ENCODE data around the gene CLASRP.

CLASRP gene

DNA sequence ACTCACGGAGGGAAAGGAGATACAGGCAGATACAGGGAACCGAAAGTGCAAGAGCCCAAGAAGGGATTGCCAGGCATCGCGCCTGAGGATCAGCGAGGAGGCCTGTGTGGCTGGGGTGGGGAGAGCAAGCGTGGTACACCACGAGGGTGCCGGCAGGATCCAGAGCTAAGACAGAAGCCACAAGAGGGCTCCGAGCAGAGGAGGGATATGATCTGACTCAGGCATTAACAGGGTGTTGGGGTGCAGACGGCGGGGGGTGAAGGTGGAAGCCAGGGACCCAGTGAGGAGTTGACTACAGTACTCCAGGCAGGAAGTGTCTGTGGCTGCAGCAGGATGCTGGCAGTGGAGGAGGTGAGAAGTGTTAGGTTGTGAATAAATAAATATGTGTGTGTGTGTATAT, 48.7 kb downstream of the CLASRP start:
- DNase-seq (ENCODE audit: low read depth): no peak

DNA sequence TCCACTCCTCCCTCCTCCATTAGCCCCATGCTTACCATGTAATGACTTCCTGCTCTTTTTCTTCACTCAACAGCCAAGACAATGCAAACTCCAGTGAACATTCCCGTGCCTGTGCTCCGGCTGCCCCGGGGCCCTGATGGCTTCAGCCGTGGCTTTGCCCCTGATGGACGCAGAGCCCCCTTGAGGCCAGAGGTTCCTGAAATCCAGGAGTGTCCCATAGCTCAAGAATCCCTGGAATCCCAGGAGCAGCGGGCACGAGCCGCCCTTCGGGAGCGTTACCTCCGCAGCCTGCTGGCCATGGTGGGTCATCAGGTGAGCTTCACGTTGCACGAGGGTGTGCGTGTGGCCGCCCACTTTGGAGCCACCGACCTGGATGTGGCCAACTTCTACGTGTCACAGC, 51.2 kb downstream of the CLASRP start:
- DNase-seq (ENCODE audit: low read depth): no peak

DNA sequence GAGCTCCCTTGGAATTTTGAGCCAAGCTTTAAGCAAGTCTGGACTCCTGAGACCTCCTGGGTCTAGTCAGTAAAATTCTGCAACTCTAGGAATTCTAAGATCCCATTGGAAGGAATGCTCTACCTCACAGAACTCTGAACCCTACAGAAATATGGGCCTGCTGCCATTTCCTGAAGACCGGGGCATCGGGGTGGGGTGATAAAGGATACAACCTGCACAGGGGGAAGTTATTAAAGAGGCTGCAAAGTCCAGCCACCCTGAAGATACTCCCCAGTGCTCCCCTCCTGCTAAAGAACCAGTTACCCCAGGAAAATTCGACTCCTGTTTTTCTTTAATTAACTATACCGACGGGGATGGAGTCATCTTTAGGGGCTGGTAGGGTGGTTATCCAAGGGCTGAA, 51.8 kb downstream of the CLASRP start:
- DNase-seq (ENCODE audit: low read depth): no peak

DNA sequence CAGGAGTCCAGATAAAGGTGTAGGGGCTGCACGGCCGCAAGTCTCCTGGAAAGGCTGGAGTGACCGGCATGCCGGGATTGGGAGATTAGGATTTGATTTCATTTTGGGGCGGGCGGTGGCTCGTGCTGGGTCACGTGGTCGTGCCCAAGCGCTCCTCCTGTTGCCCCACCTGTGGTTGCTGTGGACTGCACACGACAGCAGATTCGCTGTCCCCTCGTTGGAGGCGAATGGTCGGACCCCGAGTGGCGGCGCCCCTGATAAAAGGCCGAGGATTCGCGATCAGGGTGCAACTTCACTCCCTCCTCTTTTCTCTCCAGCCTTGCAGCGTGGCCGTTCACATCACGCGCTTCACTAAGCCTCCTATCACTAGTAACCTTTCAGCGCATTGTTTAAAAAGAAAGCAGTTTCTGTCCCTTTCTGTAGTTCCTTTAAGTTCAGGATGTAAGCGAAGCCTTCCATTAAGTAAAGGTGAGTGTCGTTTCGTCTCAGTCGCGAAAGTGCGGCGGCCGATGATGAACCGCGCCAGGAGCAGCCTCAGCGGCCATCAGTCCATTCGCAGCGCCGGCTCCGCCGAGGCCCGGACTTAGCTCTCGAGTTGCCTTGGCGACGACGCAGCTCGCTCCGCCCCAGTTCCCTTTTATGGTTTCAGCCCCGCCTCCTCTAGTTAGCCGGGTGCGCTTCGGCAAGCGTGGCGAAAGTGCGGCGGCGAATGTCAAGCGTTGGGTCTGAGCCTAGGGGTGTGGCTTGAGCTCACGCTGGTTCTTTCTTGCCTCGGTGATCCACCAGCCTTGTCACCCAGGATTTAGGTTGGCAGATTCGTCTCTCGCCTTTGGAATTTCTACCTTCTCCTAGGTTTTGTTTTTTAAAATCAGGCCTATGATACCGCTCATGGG, 52.4 kb downstream of the CLASRP start:
- peak; percentile 96 for DNase-seq (ENCODE audit: low read depth)

DNA sequence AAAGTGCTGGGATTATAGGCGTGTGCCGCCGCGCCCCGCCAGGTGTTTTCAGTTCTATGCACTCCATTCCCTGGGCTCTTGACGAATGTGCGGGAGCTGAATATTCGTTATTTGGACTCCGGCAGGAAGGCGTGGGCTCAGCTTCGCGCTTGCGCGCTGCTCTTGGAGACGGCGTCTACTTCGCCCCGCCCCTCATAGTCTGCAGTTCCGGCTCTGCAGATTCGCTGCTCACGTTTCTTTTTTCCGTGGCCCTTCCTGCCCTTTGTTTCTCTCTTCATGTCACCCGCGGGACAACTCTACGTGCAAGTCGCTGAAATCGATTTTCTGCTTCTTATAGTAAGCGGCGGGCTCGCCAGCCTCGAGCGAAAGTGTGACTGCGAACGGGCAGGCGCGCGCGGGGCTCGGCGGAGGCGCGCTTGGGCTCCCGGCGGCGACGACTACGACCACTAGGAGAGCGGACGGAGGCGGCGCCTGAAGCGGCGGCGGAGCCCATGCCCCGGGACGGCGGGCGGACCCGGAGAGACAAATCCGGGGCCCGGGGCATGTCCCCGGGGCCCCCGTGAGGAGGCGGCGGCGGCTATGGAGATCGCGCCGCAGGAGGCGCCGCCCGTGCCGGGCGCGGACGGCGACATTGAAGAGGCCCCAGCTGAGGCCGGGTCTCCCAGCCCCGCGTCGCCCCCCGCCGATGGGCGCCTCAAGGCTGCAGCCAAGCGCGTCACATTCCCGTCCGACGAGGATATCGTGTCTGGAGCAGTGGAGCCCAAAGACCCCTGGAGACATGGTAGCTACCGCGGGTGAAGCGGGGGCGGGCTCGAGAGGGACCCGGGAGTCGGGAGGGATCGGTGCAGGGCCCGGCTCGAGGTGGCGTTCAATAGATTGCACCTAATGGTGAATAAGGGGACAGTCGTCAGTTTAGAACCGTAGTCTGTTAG, 54.2 kb downstream of the CLASRP start, which contains the start of gene PPP1R37:
Gene PPP1R37, plus strand, starts transcription at position 433 of the 932 bp plus-strand sequence. Its CDS starts 147 bp downstream, at position 580.
- peak; percentile 75 for DNase-seq (ENCODE audit: low read depth)

DNA sequence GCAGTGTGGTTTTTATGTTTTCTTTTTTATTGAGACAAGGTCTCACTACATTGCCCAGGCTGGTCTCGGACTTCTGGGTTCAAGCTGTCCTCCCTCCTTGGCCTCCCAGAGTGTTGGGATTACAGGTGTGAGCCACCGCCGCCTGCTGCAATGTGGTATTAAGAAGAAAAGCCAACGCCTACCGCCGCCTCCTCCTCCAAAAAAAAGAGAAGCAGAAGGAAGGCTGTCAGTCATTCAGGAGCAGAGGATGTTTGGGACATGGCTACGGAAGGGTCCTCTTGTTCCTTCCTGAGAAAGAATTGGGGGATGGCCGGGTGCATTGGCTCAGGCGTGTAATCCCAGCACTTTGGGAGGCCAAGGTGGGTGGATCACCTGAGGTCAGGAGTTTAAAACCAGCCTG, 55.3 kb downstream of the CLASRP start:
- DNase-seq (ENCODE audit: low read depth): no peak

DNA sequence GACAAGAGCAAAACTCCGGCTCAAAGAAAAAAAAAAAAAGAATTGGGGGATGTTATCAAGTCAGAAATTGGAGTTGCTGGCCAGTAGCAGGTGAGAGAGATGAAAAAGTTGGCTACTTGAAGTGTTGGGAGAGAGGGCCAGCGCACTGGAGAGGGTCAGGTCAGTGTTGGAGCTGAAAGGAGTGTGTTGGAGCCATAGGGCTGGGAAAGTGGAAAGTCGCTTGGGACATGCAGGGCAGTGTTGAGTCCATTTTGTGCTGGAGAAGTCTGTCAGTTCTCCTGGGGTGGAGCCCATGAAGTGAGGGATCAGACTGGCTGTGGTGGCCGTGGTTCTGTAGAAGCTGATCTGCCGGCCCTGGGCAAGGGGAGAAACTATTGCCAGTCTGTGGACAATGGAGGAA, 55.9 kb downstream of the CLASRP start:
- DNase-seq (ENCODE audit: low read depth): no peak

DNA sequence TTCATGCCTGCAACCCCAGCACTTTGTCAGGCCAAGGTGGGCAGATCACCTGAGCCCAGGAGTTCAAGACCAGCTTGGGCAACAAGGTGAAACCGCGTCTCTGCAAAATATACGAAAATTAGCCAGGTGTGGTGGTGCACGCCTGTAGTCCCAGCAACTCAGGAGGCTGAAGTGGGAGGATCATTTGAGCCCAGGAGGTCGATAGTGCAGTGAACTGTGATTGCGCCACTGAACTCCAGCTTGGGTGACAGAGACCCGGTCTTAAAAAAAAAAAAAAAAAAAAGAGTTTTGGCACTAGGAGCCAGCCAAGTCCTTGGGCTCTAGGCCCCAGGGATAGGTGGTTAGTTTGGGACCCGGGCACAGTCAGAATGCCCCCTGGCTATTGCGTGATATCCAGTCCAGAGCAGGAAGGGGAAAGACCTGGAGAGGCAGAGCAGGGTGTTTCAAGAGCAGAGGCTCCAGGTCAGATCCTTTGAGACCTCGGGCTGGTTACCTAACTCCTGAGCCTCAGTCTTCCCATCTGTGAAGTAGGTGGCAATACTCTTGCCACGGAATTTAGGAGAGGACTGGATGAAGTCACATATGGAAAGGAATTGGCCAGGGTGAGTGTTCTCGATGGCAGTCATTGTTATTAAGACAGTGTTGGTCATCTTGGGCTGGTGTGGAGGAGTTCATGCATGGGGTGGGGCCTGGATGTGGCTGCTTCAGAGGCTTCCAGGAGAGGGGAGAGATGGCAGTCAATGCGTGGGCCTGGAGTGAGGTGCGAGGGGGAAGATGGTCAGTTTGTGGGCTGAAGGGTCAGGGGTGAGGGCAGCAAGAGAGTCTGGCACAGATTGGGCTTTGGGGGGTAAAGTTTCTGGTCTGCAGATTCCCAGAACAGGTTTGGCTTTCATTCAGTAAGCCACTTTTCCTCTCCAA, 56.9 kb downstream of the CLASRP start:
- DNase-seq (ENCODE audit: low read depth): no peak

DNA sequence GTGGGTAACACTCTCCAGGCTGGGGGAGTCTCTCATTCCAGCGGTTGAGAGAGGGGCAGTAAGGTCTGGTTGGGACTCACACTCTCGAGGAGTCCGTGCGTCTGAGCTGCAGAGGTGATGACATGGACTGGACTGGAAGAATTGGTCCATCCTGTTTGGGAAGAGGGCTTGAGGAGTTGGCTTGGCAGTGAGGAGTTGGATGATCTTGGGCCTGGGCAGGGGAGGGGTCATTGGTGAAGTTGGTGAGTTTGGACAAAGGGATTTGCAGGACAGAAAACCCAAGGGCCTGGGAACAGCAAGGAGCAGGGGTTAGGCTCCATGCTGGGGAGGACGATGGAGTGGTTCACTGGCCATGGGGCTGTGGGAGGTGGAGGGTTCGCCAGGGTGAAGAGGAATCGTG, 57.9 kb downstream of the CLASRP start:
- no peak for DNase-seq (ENCODE audit: low read depth)

DNA sequence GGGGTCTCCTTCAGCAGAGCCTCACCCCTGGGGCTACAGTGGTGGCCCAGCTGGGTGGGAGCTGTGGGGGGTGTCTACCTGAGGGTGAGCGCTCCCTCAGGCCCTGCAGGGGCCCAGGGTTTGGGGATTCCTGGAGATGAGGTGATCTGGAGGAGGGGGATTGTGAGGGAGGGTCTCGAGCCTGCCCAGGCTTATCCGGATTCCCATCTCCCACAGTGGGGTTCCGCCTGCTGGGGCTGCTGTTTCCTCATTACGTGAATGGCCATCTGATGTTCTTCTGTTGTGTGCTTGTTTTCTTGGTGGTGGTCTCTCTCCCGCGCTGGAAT, 58.6 kb downstream of the CLASRP start:
- no peak for DNase-seq (ENCODE audit: low read depth)

DNA sequence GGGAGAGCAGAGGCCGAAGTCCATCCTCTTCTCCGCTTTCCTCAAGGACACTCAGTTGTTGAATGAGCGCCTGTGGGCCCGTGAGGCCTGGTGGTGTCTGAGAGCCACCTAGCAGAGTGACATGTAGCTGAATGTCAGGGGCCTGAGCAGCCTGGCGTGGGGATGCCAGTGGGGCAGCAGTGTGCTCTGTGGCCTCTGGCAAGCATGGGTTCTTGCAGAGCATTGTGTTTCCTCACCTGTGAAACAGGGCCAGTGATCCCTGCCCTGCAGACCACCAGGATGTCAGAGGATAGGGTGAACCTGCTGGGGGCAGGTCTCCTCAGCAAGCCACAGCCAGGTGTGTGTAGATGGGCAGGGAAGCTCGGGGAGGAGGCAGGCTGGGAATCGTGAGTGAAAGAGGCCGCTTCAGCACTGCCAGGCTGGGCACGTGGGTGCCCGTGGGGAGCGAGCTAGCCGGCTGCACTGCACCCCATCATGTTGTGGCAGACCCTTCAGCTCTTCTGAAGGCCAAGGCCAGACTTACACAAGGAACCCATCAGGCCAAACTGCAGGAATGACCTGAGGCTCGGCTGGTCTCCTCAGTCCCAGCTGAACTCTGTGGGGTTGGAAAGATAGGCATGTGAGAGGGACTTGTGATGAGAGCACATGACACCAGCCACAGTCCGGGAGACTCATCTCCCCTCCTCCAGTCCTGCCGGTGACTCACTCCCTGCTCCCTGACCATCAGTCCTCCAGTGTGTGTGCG, 59.1 kb downstream of the CLASRP start:
- DNase-seq (ENCODE audit: low read depth): no peak

DNA sequence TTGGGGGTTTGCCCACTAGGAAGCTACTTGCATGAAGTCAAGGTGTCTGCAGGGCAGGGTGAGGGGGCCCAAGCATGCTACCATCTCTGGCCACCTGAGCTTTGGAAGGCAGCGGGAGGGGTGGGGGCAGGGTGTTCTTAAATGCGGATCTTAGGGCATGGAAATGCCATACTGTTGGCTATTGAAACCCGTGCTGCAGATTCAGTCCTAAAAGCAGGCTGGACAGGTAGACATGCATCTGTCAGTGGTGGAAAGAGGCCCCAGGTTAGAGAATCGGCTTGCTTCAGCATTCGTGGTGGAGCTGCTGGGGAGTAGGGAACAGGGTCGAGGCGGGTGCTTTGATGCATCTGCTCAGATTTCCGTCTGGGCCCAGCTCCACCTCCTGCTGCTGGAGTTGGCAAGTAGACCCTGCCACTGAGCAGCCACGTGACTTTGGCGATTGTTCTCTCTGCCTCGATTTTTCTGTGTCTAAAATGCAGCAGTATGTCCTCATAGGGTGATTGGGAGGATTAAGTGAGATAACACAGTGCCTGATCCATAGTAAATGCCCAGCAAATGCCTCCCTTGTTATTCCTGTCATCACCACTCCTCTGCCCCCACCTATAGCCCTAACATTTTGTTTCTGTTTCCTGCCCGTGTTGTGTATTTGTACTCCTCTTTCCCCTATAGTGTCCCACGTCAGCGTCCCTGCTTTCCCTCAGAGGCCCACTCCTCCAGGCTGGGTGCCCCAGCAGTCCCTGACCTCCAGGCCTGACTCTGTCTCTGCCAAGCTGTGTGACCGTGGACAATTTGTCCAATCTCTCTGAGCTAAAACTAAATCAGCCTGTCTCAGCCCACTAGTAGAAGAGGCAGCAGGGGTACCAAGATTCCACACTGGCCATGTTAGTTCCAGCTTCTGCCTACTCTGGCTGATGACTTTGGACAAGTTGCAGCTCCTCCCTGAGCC, 59.9 kb downstream of the CLASRP start:
- no peak for DNase-seq (ENCODE audit: low read depth)

DNA sequence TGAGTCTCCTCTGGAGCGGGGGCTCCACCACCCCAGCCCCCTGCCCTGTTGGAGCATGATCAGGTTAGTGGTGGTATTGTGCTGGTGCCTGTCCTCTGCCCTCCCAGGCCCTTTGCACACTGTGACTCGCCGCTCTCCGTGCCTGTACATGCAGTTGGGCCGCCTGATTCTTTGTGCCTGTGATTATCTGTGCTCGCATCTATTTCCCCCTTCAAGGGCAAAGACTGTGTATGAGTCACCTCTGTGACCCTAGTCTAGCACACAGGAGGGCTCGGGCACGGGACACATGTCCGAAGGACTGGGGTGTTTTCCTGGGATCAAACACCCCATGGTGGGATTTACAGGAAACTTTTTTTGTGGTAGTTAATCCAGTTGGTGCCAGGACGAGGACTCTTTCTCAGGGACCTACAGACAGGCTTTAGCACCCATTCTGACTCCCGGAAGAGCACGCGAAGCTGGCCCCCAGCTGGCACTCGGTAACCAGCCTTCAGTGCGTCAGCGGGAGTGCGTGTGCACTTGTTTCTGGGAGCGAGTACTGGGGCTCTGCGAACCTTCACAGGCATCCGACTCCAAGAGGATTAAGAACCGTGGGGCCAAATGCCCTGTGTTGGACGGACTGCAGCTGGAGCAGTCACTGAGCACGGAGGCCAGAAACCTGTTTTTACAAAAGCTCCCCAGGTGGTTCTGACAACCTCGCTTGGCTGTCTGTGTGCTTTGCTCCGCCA, 60.8 kb downstream of the CLASRP start:
- DNase-seq (ENCODE audit: low read depth): no peak

DNA sequence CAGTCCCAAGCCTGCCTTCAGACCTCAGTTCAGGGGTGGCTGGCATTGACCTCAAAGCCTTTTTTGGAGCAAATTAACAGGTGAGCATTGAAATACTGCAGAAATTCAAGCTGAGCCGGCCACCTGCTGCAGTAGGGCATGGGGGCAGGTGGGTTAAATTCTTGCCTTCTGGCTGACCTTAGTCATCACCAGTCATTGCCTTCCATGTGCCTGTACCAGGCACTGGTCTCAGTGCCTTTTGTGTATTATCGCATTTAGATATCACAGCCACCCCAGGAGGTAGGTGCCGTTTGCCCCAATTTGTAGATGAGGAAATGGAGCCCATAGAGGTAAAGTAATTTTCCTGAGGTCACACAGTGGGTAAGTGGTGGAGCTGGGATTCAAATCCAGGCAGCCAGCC, 61.4 kb downstream of the CLASRP start:
- DNase-seq (ENCODE audit: low read depth): no peak

DNA sequence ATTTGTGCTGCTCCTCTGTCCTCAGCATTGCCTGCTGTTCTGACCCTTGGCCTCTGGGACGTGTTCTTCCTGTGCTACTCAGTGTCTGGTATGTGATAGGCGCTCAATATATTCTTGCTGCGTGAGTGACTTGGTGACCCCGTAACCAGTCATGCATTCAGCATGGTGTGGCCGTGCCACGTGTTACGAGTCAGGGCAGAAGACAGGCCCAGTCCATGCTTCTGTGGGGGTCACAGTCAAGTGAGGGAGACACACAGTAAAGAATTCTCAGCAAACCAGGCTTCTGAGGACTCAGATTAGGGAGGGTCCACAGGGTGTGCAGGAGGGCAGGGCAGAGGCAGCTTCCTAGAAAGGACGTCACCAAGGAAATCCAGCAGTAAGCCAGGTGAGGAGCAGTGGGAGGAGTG, 62.0 kb downstream of the CLASRP start:
- DNase-seq (ENCODE audit: low read depth): no peak

DNA sequence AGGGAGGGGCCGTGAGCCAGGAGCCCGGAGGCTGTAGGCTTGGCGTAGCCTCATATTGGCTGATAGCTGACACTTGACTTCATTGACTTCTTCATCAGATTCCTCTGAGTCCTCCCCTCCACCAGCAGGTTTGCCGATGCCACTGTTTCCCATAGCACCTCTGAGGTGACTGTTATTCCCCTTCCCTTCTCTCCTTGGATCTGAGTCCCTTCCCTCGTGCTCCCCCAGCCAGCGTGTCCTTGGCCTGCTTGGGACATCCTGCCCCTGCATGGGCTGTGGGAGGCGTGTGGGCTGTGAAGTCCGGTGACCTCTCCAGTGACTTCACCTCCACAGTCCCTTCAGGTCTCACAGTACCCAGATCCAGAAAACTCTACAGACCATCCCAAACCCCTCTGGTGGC, 63.0 kb downstream of the CLASRP start:
- no peak for DNase-seq (ENCODE audit: low read depth)

DNA sequence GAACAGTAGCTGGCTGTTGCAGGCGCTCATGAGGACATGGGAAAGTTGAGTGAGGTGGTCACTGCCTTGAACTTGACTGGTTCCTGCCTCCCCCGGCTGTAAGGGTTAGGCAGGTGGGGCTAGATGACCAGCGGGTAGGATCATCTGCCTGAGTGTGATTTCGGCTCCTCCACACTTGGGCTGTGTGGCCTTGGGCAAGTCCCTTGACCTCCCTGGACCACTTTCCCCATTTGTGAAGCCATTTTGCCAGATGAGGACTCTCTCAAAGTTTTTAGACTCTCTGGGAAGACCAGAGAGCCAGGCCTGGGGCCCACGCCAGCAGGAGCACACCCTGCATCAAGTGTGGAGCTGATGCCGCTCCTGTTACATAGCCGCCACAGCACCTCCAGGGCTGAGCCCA, 63.6 kb downstream of the CLASRP start:
- no peak for DNase-seq (ENCODE audit: low read depth)

DNA sequence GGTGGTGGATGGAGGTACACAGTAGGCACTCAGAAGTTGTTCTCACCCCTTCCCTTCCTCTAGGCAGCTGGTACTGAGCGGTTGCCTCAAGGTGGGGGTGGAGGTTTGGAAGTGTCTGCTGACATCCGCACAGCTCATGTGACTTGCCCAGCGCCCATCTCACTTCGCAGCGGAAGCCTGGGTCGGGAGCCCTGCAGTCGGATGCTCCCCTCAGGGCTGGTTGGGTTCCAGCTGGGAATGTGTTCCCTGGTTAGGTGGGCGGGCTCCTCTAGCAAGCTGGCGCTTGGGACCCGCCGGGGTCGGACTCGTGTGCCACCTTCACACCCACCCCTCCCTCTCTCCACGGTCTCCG, 64.3 kb downstream of the CLASRP start:
- no peak for DNase-seq (ENCODE audit: low read depth)

DNA sequence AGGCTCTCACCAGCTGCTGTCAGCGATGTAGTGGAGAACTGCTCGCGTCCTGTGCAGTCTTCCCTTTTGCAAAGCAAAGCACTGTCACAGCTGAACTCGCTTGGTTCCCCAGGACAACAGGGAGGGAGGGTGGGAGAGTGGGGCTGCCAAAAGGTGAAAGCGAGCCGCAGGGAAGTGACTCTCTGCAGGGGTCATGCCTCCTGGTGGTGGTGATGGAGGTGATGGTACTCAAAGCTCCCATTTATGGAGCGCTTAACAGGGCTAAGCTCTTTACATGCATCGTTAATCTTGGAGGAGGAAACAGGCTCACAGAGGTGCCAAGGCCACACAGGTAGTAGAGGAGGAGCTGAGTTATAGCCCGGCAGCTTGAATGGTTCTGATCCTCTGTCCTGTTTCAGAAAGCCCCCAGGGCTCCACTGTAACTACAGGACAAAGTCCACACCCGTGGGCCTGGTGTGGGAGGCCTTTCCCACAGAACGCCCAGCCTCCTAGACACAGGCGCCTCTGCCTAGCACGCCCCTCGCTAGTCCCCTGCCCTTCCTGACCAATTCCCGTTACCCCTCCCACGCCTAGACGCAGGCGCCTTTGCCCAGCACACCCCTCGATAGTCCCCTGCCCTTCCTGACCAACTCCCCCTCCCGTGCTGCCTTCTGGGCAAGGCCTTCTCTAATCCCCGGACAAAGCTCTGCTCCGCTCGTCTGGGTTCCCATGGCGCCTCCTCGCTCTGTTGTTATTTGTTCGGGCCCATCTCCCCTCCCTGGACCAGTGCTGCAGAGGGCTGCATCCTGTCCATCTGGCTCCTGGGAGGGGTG, 64.9 kb downstream of the CLASRP start:
- DNase-seq (ENCODE audit: low read depth): no peak

All from stimulated activated CD8-positive, alpha-beta memory T cell treated with anti-CD3 and anti-CD28 coated beads, Interleukin-15, amount 100 ng/mL, for 1 hour (primary cell).